AG09319 (cell line): ENCODE measurements around the gene PLXNB2.

Source experiments
- DNase-seq: peaks from one replicate; pipeline ENCODE4 v3.0.0-alpha.2; 2010; ENCODE audit warnings: low read depth; ENCODE audit errors: extremely low read depth
- TF ChIP-seq, protein P1 (sequence below): IDR thresholded peaks from 2 replicates; pipeline ENCODE4 v1.5.1; 2011; ENCODE audit warnings: low read depth, mild to moderate bottlenecking, inconsistent platforms, low read length, moderate library complexity

The PLXNB2 gene

DNA sequence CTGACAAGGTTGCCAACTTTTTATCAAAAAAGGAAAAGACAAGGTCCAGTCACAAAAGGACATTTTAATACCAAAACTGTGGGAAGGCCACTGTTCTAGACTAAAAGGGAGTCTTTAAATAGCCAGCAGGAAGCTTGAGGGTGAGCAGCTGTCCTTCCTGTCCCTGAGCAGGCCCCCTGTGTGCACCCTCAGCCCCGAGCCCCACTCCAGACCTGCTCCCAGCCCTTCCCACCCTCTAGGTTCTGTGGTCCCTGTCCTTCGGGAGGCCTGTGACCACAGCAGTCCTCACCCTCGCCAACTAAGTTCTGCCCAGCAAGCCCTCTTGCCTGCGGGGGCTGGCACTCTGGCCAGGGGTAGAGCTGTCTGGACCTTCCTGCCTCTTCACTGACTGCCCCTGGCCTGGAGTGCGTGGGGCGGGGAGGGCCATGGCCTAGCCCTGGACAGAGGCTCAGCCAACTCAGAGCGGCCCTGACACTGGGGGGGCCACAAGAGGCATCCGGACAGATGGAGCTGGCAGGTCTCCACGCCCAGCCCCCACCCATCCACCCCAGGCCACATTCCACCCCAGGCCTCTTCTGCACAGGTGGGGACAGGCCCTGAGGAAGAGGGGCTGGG is 1.6 kb upstream of the PLXNB2 start:
- no peak for DNase-seq
- TF ChIP-seq, protein P1, sequence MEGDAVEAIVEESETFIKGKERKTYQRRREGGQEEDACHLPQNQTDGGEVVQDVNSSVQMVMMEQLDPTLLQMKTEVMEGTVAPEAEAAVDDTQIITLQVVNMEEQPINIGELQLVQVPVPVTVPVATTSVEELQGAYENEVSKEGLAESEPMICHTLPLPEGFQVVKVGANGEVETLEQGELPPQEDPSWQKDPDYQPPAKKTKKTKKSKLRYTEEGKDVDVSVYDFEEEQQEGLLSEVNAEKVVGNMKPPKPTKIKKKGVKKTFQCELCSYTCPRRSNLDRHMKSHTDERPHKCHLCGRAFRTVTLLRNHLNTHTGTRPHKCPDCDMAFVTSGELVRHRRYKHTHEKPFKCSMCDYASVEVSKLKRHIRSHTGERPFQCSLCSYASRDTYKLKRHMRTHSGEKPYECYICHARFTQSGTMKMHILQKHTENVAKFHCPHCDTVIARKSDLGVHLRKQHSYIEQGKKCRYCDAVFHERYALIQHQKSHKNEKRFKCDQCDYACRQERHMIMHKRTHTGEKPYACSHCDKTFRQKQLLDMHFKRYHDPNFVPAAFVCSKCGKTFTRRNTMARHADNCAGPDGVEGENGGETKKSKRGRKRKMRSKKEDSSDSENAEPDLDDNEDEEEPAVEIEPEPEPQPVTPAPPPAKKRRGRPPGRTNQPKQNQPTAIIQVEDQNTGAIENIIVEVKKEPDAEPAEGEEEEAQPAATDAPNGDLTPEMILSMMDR = no peak

DNA sequence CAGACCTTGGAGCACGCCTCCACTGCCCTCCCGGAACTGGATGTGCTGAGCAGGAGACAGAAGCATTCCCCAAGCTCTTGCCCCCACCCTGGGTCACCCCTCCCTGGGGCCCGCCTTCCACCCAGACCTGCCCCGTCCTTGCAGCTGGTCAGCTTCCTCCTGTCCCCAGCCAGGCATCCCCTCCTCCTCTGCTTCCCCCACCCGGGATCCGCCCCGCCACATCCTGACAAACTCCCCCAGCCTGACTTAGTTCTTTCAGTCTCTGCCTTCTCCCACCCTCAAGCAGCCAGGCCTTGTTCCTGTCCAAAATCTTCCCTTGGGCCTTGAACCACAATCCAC is 1.1 kb upstream of the PLXNB2 start:
- TF ChIP-seq, protein P1 = no peak

DNA sequence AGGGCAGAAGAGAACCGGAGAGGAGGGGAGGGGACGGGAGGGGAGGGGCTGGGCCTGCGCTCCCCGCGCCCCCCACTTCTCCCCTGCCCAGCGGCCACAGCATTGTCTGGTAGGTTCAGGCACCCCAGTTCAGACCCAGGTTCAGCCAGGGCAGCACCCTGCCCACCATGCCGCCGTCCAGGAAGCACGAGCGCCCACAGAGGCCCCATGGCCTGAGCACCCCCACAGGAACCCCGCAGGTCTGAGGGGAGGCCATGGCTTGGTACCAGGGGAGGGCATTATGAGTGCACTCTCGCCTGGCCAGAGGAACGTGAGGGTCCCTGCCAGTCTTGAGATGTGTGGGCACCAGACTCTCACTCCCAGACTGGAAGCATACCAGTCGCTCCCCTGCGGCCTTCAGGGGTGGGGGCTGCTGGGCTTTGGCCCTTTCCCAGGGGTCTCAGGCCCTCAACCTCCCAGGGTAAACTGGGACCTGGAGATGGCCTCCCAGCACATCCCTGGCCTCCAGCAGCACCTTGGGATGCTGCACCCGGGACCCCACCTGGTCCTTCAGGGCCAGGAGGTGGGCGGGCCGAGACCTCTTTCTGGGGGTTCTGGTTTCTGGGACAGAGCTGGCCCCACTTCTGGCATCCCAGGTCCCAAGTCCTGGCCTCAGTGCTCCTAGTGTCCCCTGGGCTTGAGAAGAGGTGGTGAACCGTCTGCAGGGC is 597 bp upstream of the PLXNB2 start:
- TF ChIP-seq, protein P1 = no peak
- DNase-seq = no peak

More for the DNA sequence above, 1.1 kb upstream of the PLXNB2 start:
- DNase-seq = no peak

DNA sequence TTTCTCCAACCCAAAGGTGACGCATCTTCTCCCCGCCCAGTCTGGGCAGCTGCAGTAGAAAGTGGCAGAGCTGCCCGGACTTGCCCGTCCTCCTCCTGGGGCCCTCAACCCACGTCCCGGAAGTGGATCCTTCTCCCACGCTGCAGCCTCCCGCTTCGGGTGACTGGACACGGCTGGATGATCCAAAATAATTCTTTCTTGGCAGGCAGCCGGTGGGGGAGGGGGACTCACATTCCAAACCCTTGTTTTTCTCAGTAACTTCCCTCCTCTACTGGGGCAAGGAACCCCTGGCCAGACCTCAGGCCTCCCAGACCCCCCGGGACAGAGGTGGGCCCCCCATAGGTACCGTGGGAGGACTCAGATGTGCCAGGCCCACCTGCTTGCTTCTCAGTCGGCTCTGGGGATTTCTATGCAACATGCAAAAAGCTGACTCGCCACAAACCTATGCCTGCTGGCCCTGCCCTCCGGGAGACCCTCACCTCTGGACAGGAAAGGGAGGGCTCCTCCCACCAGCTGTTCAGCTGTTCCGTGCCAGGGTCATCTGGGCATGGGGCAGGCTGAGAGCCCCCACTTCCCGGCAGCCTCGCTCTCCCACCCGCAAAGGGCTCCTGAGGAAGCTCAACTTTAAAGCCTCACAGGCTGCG is 1.4 kb downstream of the PLXNB2 start:
- peak; percentile 88 for DNase-seq

DNA sequence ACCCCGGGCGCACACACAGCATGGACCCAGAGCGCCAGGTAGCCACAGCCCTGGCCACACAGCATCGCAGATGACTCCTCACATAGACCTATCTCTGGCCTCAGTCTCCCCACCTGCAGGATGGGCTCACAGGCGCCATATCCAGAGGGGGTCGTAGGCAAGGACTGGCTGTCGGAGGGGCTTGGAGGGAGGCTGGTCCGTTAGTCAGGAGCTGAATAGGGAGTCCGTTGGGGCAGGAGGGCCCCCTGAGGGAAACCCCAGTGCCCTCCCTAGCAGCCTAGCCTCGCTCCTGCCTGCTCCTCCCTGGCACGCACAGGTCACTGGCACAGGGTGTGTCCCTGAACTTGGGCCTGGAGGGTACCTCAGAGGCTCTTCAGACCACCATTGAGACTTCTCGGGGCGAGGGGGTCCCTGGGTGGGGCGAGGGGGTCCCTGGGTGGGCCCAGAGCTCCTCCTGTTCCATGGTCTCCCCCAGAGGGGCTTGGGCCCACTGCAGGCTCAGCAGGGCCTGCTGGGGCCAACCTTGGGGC is 2.0 kb downstream of the PLXNB2 start:
- no peak for DNase-seq
- TF ChIP-seq, protein P1 = no peak

More for the DNA sequence above, 1.4 kb downstream of the PLXNB2 start:
- TF ChIP-seq, protein P1 = no peak

GRCh38 chr22:50304528-50305392 is 2.7 kb downstream of the PLXNB2 start:
- TF ChIP-seq, protein P1 = no peak
- no peak for DNase-seq
